SK-N-MC (cell line): ENCODE measurements around the gene ERC2.

Experiments used
- EZH2 ChIP-seq: fragments of 200-600 bp; sonication (generic); IDR thresholded peaks from one replicate; pipeline ENCODE4 v1.6.1; 2017; ENCODE audit warnings: antibody characterized with exemption
- FOXP2 ChIP-seq: optimal IDR thresholded peaks from 2 replicates; pipeline ENCODE3; 2011; ENCODE audit warnings: mild to moderate bottlenecking, moderate library complexity; ENCODE audit not compliant: insufficient read depth; ENCODE audit errors: extremely low read length, control extremely low read depth

- TF ChIP-seq FOXP2 (no peak), EZH2 (no peak)
Measured at GRCh38 chr3:55645422-55645821, 822.8 kb downstream of the ERC2 start.
